ENCODE measurements around the gene ZBED4. TPM values are rescaled to one million over a fixed set of nuclear protein-coding genes. Genes with fewer than 3 reads are reported as not detected.

The ZBED4 gene
- total RNA-seq, 1 donor from 2014 or later: 17.3 TPM

DNA sequence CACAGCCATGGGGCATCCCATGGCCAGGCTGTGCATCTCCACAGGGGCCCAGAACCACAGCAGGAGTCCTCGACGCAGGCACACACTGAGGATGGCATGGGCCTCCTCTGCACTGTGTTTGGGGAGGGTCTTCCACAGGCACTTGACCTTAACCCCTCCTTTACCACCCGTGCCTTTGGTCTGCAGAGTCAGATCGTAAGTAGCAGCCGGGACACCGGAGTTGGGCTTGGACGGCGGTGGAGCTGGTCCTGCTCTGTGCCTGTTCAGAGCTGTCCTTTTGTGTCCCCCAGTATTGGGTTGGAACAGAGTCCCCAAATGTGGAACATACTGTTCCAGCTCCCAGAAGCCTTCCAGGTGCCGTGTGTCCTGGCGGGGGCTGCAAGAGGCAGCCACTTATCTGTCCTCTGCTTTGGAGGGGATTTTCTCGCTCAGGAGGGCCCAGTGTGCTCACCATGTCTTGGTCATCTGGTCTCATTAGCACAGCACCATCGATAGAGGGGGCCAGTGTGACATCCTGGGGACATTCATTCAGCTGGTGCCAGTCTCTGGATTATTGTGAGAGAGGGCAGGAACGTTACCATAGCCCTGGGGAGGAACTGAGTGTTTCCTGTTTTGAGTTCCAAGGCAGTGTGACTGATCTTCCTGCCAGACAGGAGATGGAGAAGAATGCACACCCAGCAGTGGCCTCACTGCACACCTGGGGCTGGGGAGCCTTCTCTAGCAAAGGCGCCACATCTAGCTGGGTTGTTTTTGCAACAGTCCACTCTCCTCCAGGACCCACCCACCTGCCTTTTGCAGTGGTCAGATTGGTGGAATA lies 77.2 kb downstream of the ZBED4 start:
- ChIA-PET POLR2A (interaction anchor here (0.7 to 15.4 kb wide), 21 partner anchors 9 to 609 kb away, joined by 3 to 828 read pairs (median 5); partner anchors contain the start of genes IL17REL and PIM3), CTCF (interaction anchor here (0.8 to 5.0 kb wide), 26 partner anchors 11 to 313 kb away, joined by 3 to 91 read pairs (median 4); partner anchors contain the start of gene PIM3)
- Mint-ChIP-seq H3K27ac (peak overlapping the region; percentile 79), H3K27me3 (no peaks in the 10 kb centered on the region), H3K36me3 (ENCODE audit: low read depth) (peaks cover 5% of the 10 kb centered on the region), H3K4me1 (peaks cover 56% of the 10 kb centered on the region), H3K9me3 (no peaks in the 10 kb centered on the region), H3K4me3 (peak overlapping the region; percentile 55)
- DNase-seq (peak; percentile 53), ATAC-seq (ENCODE audit: low read depth) (peak; percentile 46)
- TF ChIP-seq, protein P1, sequence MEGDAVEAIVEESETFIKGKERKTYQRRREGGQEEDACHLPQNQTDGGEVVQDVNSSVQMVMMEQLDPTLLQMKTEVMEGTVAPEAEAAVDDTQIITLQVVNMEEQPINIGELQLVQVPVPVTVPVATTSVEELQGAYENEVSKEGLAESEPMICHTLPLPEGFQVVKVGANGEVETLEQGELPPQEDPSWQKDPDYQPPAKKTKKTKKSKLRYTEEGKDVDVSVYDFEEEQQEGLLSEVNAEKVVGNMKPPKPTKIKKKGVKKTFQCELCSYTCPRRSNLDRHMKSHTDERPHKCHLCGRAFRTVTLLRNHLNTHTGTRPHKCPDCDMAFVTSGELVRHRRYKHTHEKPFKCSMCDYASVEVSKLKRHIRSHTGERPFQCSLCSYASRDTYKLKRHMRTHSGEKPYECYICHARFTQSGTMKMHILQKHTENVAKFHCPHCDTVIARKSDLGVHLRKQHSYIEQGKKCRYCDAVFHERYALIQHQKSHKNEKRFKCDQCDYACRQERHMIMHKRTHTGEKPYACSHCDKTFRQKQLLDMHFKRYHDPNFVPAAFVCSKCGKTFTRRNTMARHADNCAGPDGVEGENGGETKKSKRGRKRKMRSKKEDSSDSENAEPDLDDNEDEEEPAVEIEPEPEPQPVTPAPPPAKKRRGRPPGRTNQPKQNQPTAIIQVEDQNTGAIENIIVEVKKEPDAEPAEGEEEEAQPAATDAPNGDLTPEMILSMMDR (IDR thresholded peaks at IDR 0.05): peak; percentile 21
- intact Hi-C loops (cut with micrococcal nuclease): loop anchor here (1.0 to 10.0 kb wide), 7 partner anchors 31 to 544 kb away; partner anchors contain the start of gene SBF1

GRCh38 chr22:49933236-49934159 lies 79.9 kb downstream of the ZBED4 start:
- TF ChIP-seq, protein P1 (IDR thresholded peaks at IDR 0.05): no peak
- peak overlapping the region; percentile 75 for H3K4me3 Mint-ChIP-seq
- CTCF ChIA-PET: interaction anchor here (0.9 to 5.0 kb wide), 4 partner anchors 28 to 98 kb away, joined by 3 to 91 read pairs (median 4); no protein-coding TSS in a partner anchor
- no peaks in the 10 kb centered on the region for H3K36me3 Mint-ChIP-seq (ENCODE audit: low read depth)
- POLR2A ChIA-PET: interaction anchor here (0.6 to 15.4 kb wide), 11 partner anchors 8 to 258 kb away, joined by 3 to 828 read pairs (median 7); partner anchors contain the start of genes IL17REL and PIM3
- ATAC-seq (ENCODE audit: low read depth) (no peak), DNase-seq (no peak)
- peaks cover 58% of the 10 kb centered on the region for H3K4me1 Mint-ChIP-seq
- H3K27ac Mint-ChIP-seq: peak overlapping the region; percentile 82
- H3K9me3 Mint-ChIP-seq: no peaks in the 10 kb centered on the region
- no peaks in the 10 kb centered on the region for H3K27me3 Mint-ChIP-seq
- intact Hi-C loops (cut with micrococcal nuclease): loop anchor here (5.0 to 10.0 kb wide), 2 partner anchors 84 to 541 kb away; partner anchors contain the start of gene SBF1

DNA sequence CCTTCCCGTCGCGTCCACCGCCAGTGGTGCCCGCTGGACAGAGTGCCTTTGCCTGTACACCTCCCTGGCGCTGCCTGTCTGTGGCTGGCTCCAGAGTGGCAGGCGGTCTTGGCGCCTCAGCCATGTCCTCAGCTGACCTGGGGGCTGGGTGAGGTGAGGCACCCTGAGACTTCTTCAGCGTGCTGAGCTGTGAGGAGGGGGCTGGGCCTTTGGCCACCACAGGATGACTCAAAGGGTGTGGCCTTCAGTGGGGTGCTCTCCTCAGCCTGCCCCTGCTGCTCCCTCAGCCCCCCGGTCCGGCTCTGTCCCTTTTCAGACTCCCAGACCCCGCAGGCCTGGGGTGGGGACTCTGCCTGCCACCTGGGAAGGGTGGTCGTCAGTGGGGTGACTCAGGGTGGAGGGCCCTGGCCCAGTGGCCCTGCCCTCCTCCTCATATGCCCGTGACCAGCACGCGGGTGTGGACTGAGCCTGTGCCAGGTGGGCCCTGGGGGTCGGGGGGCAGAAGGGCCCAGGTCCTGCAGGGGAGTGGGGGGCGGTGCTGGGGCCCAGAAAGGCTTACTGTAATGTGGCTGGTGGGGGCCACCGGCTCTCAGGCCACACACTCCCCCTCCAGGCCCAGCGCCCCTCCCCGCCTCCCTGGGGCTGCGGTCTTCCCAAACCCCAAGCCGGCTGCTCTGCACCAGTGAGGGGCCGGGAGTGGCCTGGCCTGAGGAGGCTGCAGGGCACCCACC lies 80.7 kb downstream of the ZBED4 start:
- CTCF ChIA-PET: interaction anchor here (2.0 to 5.0 kb wide), 2 partner anchors 28 to 97 kb away, joined by 5 to 91 read pairs; no protein-coding TSS in a partner anchor
- intact Hi-C loops (cut with micrococcal nuclease): loop anchor here (5.0 to 10.0 kb wide), 2 partner anchors 83 to 540 kb away; partner anchors contain the start of gene SBF1
- Mint-ChIP-seq H3K4me1 (peaks cover 58% of the 10 kb centered on the region), H3K27me3 (no peaks in the 10 kb centered on the region), H3K36me3 (ENCODE audit: low read depth) (no peaks in the 10 kb centered on the region), H3K4me3 (peak overlapping the region; percentile 75), H3K27ac (peak overlapping the region; percentile 82), H3K9me3 (no peaks in the 10 kb centered on the region)
- TF ChIP-seq, protein P1 (IDR thresholded peaks at IDR 0.05): no peak
- DNase-seq (peak; percentile 47), ATAC-seq (ENCODE audit: low read depth) (no peak)
- POLR2A ChIA-PET: interaction anchor here (1.4 to 15.4 kb wide), 10 partner anchors 9 to 256 kb away, joined by 3 to 828 read pairs (median 10); partner anchors contain the start of genes IL17REL and PIM3

GRCh38 chr22:49934891-49935557 lies 81.4 kb downstream of the ZBED4 start:
- peaks cover 54% of the 10 kb centered on the region for H3K4me1 Mint-ChIP-seq

More at GRCh38 chr22:49934891-49935557, 81.4 kb downstream of the ZBED4 start:
- CTCF ChIA-PET: no interaction called here
- TF ChIP-seq, protein P1 (IDR thresholded peaks at IDR 0.05): no peak
- no peaks in the 10 kb centered on the region for H3K36me3 Mint-ChIP-seq (ENCODE audit: low read depth)
- intact Hi-C loops (cut with micrococcal nuclease): loop anchor here (1.0 to 10.0 kb wide), 4 partner anchors 10 to 540 kb away; partner anchors contain the start of genes PIM3 and SBF1
- peak overlapping the region; percentile 82 for H3K27ac Mint-ChIP-seq
- no peaks in the 10 kb centered on the region for H3K27me3 Mint-ChIP-seq
- DNase-seq: peak; percentile 82
- POLR2A ChIA-PET: interaction anchor here (0.6 to 15.4 kb wide), 16 partner anchors 10 to 605 kb away, joined by 3 to 828 read pairs (median 8); partner anchors contain the start of gene PIM3
- peak overlapping the region; percentile 75 for H3K4me3 Mint-ChIP-seq
- ATAC-seq (ENCODE audit: low read depth): peak; percentile 7
- no peaks in the 10 kb centered on the region for H3K9me3 Mint-ChIP-seq
